HCT116 (cell line): ENCODE results near the gene MAP1LC3B. TPM values are rescaled to one million over a fixed set of nuclear protein-coding genes. Genes with fewer than 3 reads are reported as not detected.

Experiments used
- ATAC-seq: fragments of 200-7000 bp; cut with Tn5 transposase; 2 replicates; pipeline ENCODE4 v1.9.1; 2020; ENCODE audit warnings: mild to moderate bottlenecking, moderate library complexity
- BruUV-seq: library from RNA; stranded (reverse); fragments of 400-500 nt; replicated peaks from 2 replicates; lab custom pipeline; 2021; lab: Mats Ljungman, UMichigan
- CTCF ChIA-PET: fragments of 300-600 bp; sonication (Branson Sonifier 250); formaldehyde crosslinking; loops from one replicate; lab custom pipeline; 2021; ENCODE audit warnings: antibody characterized with exemption; lab: Charles Lee
- POLR2A ChIA-PET: fragments of 300-600, 350-600 bp; sonication (Branson Sonifier 250); formaldehyde crosslinking; loops from one replicate; lab custom pipeline; 2021; ENCODE audit warnings: antibody characterized with exemption; lab: Charles Lee
- RAD21 ChIA-PET, 2 experiments: fragments of 300-600 bp; sonication (Branson Sonifier 250); formaldehyde crosslinking; loops; one replicate each; lab custom pipeline; 2023; ENCODE audit warnings: low total read pairs in 2 of 2; ENCODE audit not compliant: uncharacterized antibody in 2 of 2, unreplicated experiment in 2 of 2, low non-redundant PET in 1 of 2; lab: Charles Lee
- DNase-seq: peaks from one replicate; pipeline ENCODE4 v3.0.0-alpha.2; 2010; ENCODE audit warnings: low read depth, low spot score
- H2AFZ ChIP-seq: fragments of 200-600 bp; shearing (Covaris generic), sonication (generic); 2 replicates; pipeline ENCODE4 v1.6.1; 2017; ENCODE audit warnings: low read depth, mixed run types, mixed read lengths, antibody characterized with exemption, low read length; ENCODE audit not compliant: poor library complexity, severe bottlenecking
- H3K27ac ChIP-seq: 2 replicates; pipeline ENCODE4 v1.5.1; 2012; ENCODE audit warnings: low read depth, low read length
- H3K27me3 ChIP-seq: fragments of 200-600 bp; sonication (generic); 2 replicates; pipeline ENCODE4 v1.6.1; 2016; ENCODE audit warnings: mixed run types, low read length, mixed read lengths; ENCODE audit not compliant: insufficient read depth
- H3K36me3 ChIP-seq, 2 experiments: fragments of 200-500 bp in 1 of 2; fragments of 200-600 bp in 1 of 2; sonication (Bioruptor generic) in 1 of 2; sonication (generic) in 1 of 2; 2 replicates each; pipeline versions ENCODE4 v1.5.1 to v1.6.1; 2014 to 2016; ENCODE audit warnings: low read length in 2 of 2, inconsistent platforms in 1 of 2, mixed read lengths in 1 of 2, mixed run types in 1 of 2; ENCODE audit not compliant: insufficient read depth in 2 of 2, control insufficient read depth in 1 of 2
- H3K4me1 ChIP-seq, 2 experiments: fragments of 200-600 bp in 1 of 2; sonication (generic) in 1 of 2; 2 replicates each; pipeline versions ENCODE4 v1.5.1 to v1.6.1; 2012 to 2017; ENCODE audit warnings: low read length in 2 of 2, inconsistent platforms in 1 of 2, mild to moderate bottlenecking in 1 of 2, mixed read lengths in 1 of 2, mixed run types in 1 of 2, moderate library complexity in 1 of 2; ENCODE audit not compliant: insufficient read depth in 2 of 2, control insufficient read depth in 1 of 2
- H3K4me2 ChIP-seq: fragments of 200-600 bp; sonication (generic); 2 replicates; pipeline ENCODE4 v1.6.1; 2017; ENCODE audit warnings: mixed run types, low read length, mixed read lengths
- H3K4me3 ChIP-seq, 2 experiments: fragments of 200-600 bp in 1 of 2; sonication (generic) in 1 of 2; replicated peaks in 1 of 2; 2 replicates each; pipeline ENCODE4 v1.5.1; 2011 to 2016; ENCODE audit warnings: low read length in 2 of 2, control low read depth in 1 of 2, low read depth in 1 of 2, mild to moderate bottlenecking in 1 of 2, mixed read lengths in 1 of 2, mixed run types in 1 of 2
- H3K79me2 ChIP-seq: fragments of 200-600 bp; sonication (generic); 2 replicates; pipeline ENCODE4 v1.6.1; 2017; ENCODE audit warnings: mild to moderate bottlenecking, mixed run types, low read length, moderate library complexity, mixed read lengths; ENCODE audit not compliant: insufficient read depth
- H3K9ac ChIP-seq: fragments of 200-600 bp; sonication (generic); 2 replicates; pipeline ENCODE4 v1.6.1; 2016; ENCODE audit warnings: low read length, mixed read lengths
- H3K9me2 ChIP-seq: fragments of 200-600 bp; sonication (generic), shearing (Covaris generic); 2 replicates; pipeline ENCODE4 v1.6.1; 2017; ENCODE audit warnings: mixed run types, mild to moderate bottlenecking, moderate library complexity; ENCODE audit not compliant: insufficient read depth
- H3K9me3 ChIP-seq, 2 experiments: fragments of 200-500 bp in 1 of 2; fragments of 200-600 bp in 1 of 2; sonication (Bioruptor generic) in 1 of 2; sonication (generic) in 1 of 2; 2 replicates each; pipeline ENCODE4 v1.6.1; 2014 to 2017; ENCODE audit warnings: low read length in 2 of 2, mixed read lengths in 2 of 2, inconsistent platforms in 1 of 2, low read depth in 1 of 2, mild to moderate bottlenecking in 1 of 2, mixed run types in 1 of 2, moderate library complexity in 1 of 2; ENCODE audit not compliant: control insufficient read depth in 1 of 2, insufficient read depth in 1 of 2
- H4K20me1 ChIP-seq: fragments of 200-600 bp; sonication (generic), shearing (Covaris generic); 2 replicates; pipeline ENCODE4 v1.6.1; 2017; ENCODE audit warnings: mixed run types, mild to moderate bottlenecking, moderate library complexity; ENCODE audit not compliant: insufficient read depth
- ATF3 ChIP-seq: IDR thresholded peaks from 2 replicates; pipeline ENCODE4 v1.6.1; 2012
- CBX3 ChIP-seq: IDR thresholded peaks from 2 replicates; pipeline ENCODE4 v1.6.1; 2012; ENCODE audit warnings: low read depth
- CEBPB ChIP-seq: IDR thresholded peaks from 2 replicates; pipeline ENCODE4 v1.6.1; 2012; ENCODE audit warnings: low read depth
- CTCF ChIP-seq, 3 experiments: fragments of 200-600 bp in 1 of 3; sonication (generic) in 1 of 3; IDR thresholded peaks in 2 of 3; conservative IDR thresholded peaks in 1 of 3; 2 replicates each; pipeline ENCODE4 v1.5.1; 2012 to 2017; ENCODE audit warnings: low read depth in 2 of 3, low read length in 2 of 3, antibody characterized with exemption in 1 of 3, borderline replicate concordance in 1 of 3, control low read depth in 1 of 3, mild to moderate bottlenecking in 1 of 3, mixed read lengths in 1 of 3, mixed run types in 1 of 3, moderate library complexity in 1 of 3; ENCODE audit not compliant: insufficient read depth in 1 of 3
- EGR1 ChIP-seq: IDR thresholded peaks from 2 replicates; pipeline ENCODE4 v1.6.1; 2012; ENCODE audit warnings: low read depth
- ELF1 ChIP-seq: IDR thresholded peaks from 2 replicates; pipeline ENCODE4 v1.6.1; 2012; ENCODE audit warnings: low read depth, borderline replicate concordance
- EZH2 ChIP-seq: fragments of 200-600 bp; sonication (generic); IDR thresholded peaks from 2 replicates; pipeline ENCODE4 v1.6.1; 2017; ENCODE audit warnings: antibody characterized with exemption, mixed run types
- FOSL1 ChIP-seq: IDR thresholded peaks from 2 replicates; pipeline ENCODE4 v1.6.1; 2012; ENCODE audit warnings: low read depth
- JUND ChIP-seq: IDR thresholded peaks from 2 replicates; pipeline ENCODE4 v1.6.1; 2012
- MAX ChIP-seq: IDR thresholded peaks from 2 replicates; pipeline ENCODE4 v1.6.1; 2012
- POLR2A ChIP-seq: IDR thresholded peaks from 2 replicates; pipeline ENCODE4 v1.7.0; 2011; ENCODE audit warnings: borderline replicate concordance; ENCODE audit not compliant: insufficient read depth, insufficient read length; ENCODE audit errors: extremely low read depth
- RAD21 ChIP-seq: IDR thresholded peaks from 2 replicates; pipeline ENCODE4 v1.6.1; 2012; ENCODE audit warnings: low read depth, mild to moderate bottlenecking
- REST ChIP-seq: IDR thresholded peaks from 2 replicates; pipeline ENCODE4 v1.6.1; 2012; ENCODE audit warnings: low read depth
- SIN3A ChIP-seq: IDR thresholded peaks from 2 replicates; pipeline ENCODE4 v1.6.1; 2012; ENCODE audit warnings: low read depth
- SP1 ChIP-seq: IDR thresholded peaks from 2 replicates; pipeline ENCODE4 v1.6.1; 2012; ENCODE audit warnings: low read depth
- SRF ChIP-seq: IDR thresholded peaks from 2 replicates; pipeline ENCODE4 v1.6.1; 2012; ENCODE audit warnings: low read depth
- TCF7L2 ChIP-seq: IDR thresholded peaks from 2 replicates; pipeline ENCODE4 v1.7.0; 2011; ENCODE audit warnings: borderline replicate concordance, inconsistent platforms; ENCODE audit not compliant: insufficient read depth, insufficient read length; ENCODE audit errors: extremely low read depth
- YY1 ChIP-seq: IDR thresholded peaks from 2 replicates; pipeline ENCODE4 v1.6.1; 2011; ENCODE audit warnings: low read length, low read depth, moderate library complexity, mild to moderate bottlenecking; ENCODE audit not compliant: insufficient replicate concordance; ENCODE audit errors: extremely low read depth
- ZBTB33 ChIP-seq: IDR thresholded peaks from 2 replicates; pipeline ENCODE4 v1.6.1; 2011; ENCODE audit warnings: mild to moderate bottlenecking, low read length, moderate library complexity; ENCODE audit not compliant: insufficient replicate concordance; ENCODE audit errors: extremely low read depth
- ZNF274 ChIP-seq: fragments of 200-500 bp; sonication (Bioruptor generic); IDR thresholded peaks from 2 replicates; pipeline ENCODE4 v1.6.1; 2014; ENCODE audit warnings: mild to moderate bottlenecking, low read depth, low read length, inconsistent platforms
- intact Hi-C: fragments of 100-400 bp; cut with micrococcal nuclease; formaldehyde crosslinking; loops from 2 replicates; pipeline ENCODE4 v1.10.0; 2022
- total RNA-seq: library from RNA; stranded (reverse); gene quantifications from one replicate; pipeline ENCODE4 v1.2.1, GENCODE V29; 2021; ENCODE audit not compliant: unreplicated experiment

Gene MAP1LC3B
- total RNA-seq, 1 experiment from 2014 or later = 93.8 TPM

- peaks cover 16% of the 10 kb centered on the region; the same call in 1 of the 2 replicates for H4K20me1 ChIP-seq
- DNase-seq (no peak), ATAC-seq (no peak)
- CTCF ChIA-PET = no interaction called here
- H2AFZ ChIP-seq = no peak overlapping the region
- no peak overlapping the region for H3K27ac ChIP-seq
- BruUV-seq = no TSS peak
- H3K9me3 ChIP-seq = no peaks in the 10 kb centered on the region
- intact Hi-C loops = no loop called here
- no peak for TF ChIP-seq CEBPB
- no peak for TF ChIP-seq MAX
- no peak for TF ChIP-seq SP1
- no peak for TF ChIP-seq SIN3A
- no peak for TF ChIP-seq TCF7L2
- no peak for TF ChIP-seq YY1
- no peak for TF ChIP-seq JUND
- no peak for TF ChIP-seq ELF1
- no peak for TF ChIP-seq FOSL1
- TF ChIP-seq EZH2 = no peak
- TF ChIP-seq EGR1 = no peak
- no peak for TF ChIP-seq CBX3
- no peak for TF ChIP-seq RAD21
- no peak for TF ChIP-seq ZNF274
- no peak for TF ChIP-seq POLR2A
- TF ChIP-seq ATF3 = no peak
- TF ChIP-seq ZBTB33 = no peak
- TF ChIP-seq SRF = no peak
- no peak for TF ChIP-seq CTCF (IDR thresholded peaks at IDR 0.05 in 2 of 3, conservative IDR thresholded peaks at IDR 0.05 in 1 of 3; ENCODE audit: borderline replicate concordance in 1 of 3, insufficient read depth in 1 of 3, low read depth in 2 of 3, low read length in 2 of 3)
- TF ChIP-seq REST = no peak
- H3K4me2 ChIP-seq = no peak overlapping the region
- RAD21 ChIA-PET = no interaction called here
- no peak overlapping the region for H3K4me3 ChIP-seq
- peaks cover 97% of the 10 kb centered on the region for H3K79me2 ChIP-seq
- POLR2A ChIA-PET = no interaction called here
- peaks cover 0 to 3% of the 10 kb centered on the region in 2 experiments; a peak in 1 of 4 replicates for H3K36me3 ChIP-seq
- H3K27me3 ChIP-seq = no peaks in the 10 kb centered on the region
- peaks cover 0 to 7% of the 10 kb centered on the region in 2 experiments; a peak in 2 of 4 replicates for H3K4me1 ChIP-seq
- H3K9ac ChIP-seq = no peak overlapping the region
- no peaks in the 10 kb centered on the region for H3K9me2 ChIP-seq
Observed at GRCh38 chr16:87369117-87369765, 22.9 kb upstream of the MAP1LC3B start.
